SK-N-SH treated with all-trans-retinoic acid at 6 μM for 48 hours (cell line): ENCODE data around the gene DOCK1.

Experiments
- ARNTL ChIP-seq: fragments of 450-650 bp; formaldehyde crosslinking; IDR thresholded peaks from 2 replicates; pipeline ENCODE4 v1.5.0; 2020; ENCODE audit warnings: low read depth, mild to moderate bottlenecking, moderate library complexity, borderline replicate concordance
- ISL1 ChIP-seq: fragments of 250-450 bp; sonication (Bioruptor Pico); IDR thresholded peaks from 2 replicates; pipeline ENCODE4 v2.1.2; 2022; ENCODE audit warnings: mild to moderate bottlenecking, moderate library complexity
- SNAI2 ChIP-seq: fragments of 250-450 bp; sonication (Bioruptor Pico); IDR thresholded peaks from 2 replicates; pipeline ENCODE4 v1.5.0; 2020; ENCODE audit warnings: mild to moderate bottlenecking, moderate library complexity
- TCF4 ChIP-seq: fragments of 250-450 bp; sonication (Bioruptor Pico); IDR thresholded peaks from 2 replicates; pipeline ENCODE4 v1.8.0; 2021; ENCODE audit warnings: mild to moderate bottlenecking, moderate library complexity, borderline replicate concordance
- TOX ChIP-seq: fragments of 250-450 bp; sonication (Bioruptor Pico); IDR thresholded peaks from 2 replicates; pipeline ENCODE4 v1.8.0; 2021; ENCODE audit warnings: mild to moderate bottlenecking, moderate library complexity, borderline replicate concordance
- ZFP3 ChIP-seq: fragments of 250-450 bp; sonication (Bioruptor Pico); IDR thresholded peaks from 2 replicates; pipeline ENCODE4 v1.5.0; 2020; ENCODE audit warnings: mild to moderate bottlenecking, moderate library complexity
- ZFP30 ChIP-seq: fragments of 450-650 bp; formaldehyde crosslinking; IDR thresholded peaks from 2 replicates; pipeline ENCODE4 v1.5.0; 2022; ENCODE audit warnings: mild to moderate bottlenecking, moderate library complexity
- ZNF70 ChIP-seq: fragments of 450-650 bp; formaldehyde crosslinking; IDR thresholded peaks from 2 replicates; pipeline ENCODE4 v1.5.0; 2020; ENCODE audit warnings: mild to moderate bottlenecking, moderate library complexity
- ZNF8 ChIP-seq: fragments of 450-650 bp; formaldehyde crosslinking; IDR thresholded peaks from 2 replicates; pipeline ENCODE4 v1.5.0; 2020; ENCODE audit warnings: mild to moderate bottlenecking, moderate library complexity
- TF ChIP-seq, protein P1 (sequence below): fragments of 250-450 bp; sonication (Bioruptor Pico); IDR thresholded peaks from 2 replicates; pipeline ENCODE4 v1.8.0; 2021; ENCODE audit warnings: low read depth, mild to moderate bottlenecking, moderate library complexity, borderline replicate concordance
- TF ChIP-seq, protein P2 (sequence below): fragments of 250-450 bp; sonication (Bioruptor Pico); IDR thresholded peaks from 2 replicates; pipeline ENCODE4 v1.8.0; 2020; ENCODE audit warnings: mild to moderate bottlenecking, moderate library complexity, borderline replicate concordance
- TF ChIP-seq, protein P3 (sequence below): fragments of 250-450 bp; sonication (Bioruptor Pico); IDR thresholded peaks from 2 replicates; pipeline ENCODE4 v1.5.1; 2020; ENCODE audit warnings: low read depth, mild to moderate bottlenecking, moderate library complexity
- TF ChIP-seq, protein P4 (sequence below): fragments of 250-450 bp; sonication (Bioruptor Pico); IDR thresholded peaks from 2 replicates; pipeline ENCODE4 v1.5.1; 2021; ENCODE audit warnings: mild to moderate bottlenecking, moderate library complexity

DNA sequence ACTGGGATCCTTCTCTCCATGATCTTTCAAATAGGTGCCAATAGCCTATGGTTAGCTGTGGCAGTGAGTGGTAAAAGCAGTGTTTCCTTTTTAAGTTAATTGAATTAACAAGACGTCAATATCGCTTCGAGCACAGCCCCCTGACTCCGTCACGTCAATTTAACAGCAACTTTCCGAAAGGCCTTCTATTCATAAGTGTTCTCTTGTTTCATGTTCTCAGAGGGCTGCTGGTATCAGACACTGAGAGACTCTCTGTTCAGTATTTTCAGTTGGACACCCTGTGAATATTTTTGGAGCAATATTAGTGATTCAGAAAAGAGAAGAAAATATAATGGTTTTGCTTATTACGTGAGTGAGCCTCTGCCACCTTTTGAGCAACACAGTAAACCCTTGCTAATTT is 465.4 kb downstream of the DOCK1 start:
- TF ChIP-seq, protein P1, sequence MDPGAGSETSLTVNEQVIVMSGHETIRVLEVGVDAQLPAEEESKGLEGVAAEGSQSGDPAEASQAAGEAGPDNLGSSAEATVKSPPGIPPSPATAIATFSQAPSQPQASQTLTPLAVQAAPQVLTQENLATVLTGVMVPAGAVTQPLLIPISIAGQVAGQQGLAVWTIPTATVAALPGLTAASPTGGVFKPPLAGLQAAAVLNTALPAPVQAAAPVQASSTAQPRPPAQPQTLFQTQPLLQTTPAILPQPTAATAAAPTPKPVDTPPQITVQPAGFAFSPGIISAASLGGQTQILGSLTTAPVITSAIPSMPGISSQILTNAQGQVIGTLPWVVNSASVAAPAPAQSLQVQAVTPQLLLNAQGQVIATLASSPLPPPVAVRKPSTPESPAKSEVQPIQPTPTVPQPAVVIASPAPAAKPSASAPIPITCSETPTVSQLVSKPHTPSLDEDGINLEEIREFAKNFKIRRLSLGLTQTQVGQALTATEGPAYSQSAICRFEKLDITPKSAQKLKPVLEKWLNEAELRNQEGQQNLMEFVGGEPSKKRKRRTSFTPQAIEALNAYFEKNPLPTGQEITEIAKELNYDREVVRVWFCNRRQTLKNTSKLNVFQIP (CRISPR knock-in tag) = no peak
- TF ChIP-seq, protein P2, sequence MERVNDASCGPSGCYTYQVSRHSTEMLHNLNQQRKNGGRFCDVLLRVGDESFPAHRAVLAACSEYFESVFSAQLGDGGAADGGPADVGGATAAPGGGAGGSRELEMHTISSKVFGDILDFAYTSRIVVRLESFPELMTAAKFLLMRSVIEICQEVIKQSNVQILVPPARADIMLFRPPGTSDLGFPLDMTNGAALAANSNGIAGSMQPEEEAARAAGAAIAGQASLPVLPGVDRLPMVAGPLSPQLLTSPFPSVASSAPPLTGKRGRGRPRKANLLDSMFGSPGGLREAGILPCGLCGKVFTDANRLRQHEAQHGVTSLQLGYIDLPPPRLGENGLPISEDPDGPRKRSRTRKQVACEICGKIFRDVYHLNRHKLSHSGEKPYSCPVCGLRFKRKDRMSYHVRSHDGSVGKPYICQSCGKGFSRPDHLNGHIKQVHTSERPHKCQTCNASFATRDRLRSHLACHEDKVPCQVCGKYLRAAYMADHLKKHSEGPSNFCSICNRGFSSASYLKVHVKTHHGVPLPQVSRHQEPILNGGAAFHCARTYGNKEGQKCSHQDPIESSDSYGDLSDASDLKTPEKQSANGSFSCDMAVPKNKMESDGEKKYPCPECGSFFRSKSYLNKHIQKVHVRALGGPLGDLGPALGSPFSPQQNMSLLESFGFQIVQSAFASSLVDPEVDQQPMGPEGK = no peak
- TF ChIP-seq ARNTL (CRISPR knock-in tag) (no peak), TCF4 (no peak), ZNF70 (CRISPR knock-in tag) (no peak), ZFP30 (CRISPR knock-in tag) (no peak), ISL1 (no peak), SNAI2 (CRISPR knock-in tag) (no peak), TOX (CRISPR knock-in tag) (no peak), ZFP3 (CRISPR knock-in tag) (no peak), ZNF8 (CRISPR knock-in tag) (no peak)
- TF ChIP-seq, protein P3, sequence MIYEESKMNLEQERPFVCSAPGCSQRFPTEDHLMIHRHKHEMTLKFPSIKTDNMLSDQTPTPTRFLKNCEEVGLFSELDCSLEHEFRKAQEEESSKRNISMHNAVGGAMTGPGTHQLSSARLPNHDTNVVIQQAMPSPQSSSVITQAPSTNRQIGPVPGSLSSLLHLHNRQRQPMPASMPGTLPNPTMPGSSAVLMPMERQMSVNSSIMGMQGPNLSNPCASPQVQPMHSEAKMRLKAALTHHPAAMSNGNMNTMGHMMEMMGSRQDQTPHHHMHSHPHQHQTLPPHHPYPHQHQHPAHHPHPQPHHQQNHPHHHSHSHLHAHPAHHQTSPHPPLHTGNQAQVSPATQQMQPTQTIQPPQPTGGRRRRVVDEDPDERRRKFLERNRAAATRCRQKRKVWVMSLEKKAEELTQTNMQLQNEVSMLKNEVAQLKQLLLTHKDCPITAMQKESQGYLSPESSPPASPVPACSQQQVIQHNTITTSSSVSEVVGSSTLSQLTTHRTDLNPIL (CRISPR knock-in tag) = no peak
- TF ChIP-seq, protein P4, sequence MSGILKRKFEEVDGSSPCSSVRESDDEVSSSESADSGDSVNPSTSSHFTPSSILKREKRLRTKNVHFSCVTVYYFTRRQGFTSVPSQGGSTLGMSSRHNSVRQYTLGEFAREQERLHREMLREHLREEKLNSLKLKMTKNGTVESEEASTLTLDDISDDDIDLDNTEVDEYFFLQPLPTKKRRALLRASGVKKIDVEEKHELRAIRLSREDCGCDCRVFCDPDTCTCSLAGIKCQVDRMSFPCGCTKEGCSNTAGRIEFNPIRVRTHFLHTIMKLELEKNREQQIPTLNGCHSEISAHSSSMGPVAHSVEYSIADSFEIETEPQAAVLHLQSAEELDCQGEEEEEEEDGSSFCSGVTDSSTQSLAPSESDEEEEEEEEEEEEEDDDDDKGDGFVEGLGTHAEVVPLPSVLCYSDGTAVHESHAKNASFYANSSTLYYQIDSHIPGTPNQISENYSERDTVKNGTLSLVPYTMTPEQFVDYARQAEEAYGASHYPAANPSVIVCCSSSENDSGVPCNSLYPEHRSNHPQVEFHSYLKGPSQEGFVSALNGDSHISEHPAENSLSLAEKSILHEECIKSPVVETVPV (CRISPR knock-in tag) = no peak
